ENCODE results near the gene DHRS13.

Gene DHRS13

GRCh38 chr17:28917029-28917428 is 14.2 kb upstream of the DHRS13 start:
- H3K27ac ChIP-seq (ENCODE audit: poor library complexity, severe bottlenecking), result no peak overlapping the region
- TF ChIP-seq CTCF (IDR thresholded peaks at IDR 0.05; ENCODE audit: poor library complexity, severe bottlenecking), result no peak
- no peaks in the 10 kb centered on the region for H3K27me3 ChIP-seq (ENCODE audit: insufficient read depth, poor library complexity, severe bottlenecking)
- peaks cover 2% of the 10 kb centered on the region for H3K9me3 ChIP-seq (ENCODE audit: severe bottlenecking)
- DNase-seq (ENCODE audit: low spot score), result no peak
- peaks cover 99% of the 10 kb centered on the region for H3K36me3 ChIP-seq (ENCODE audit: low read depth)
- ATAC-seq (ENCODE audit: low read depth), result no peak
- H3K4me1 ChIP-seq (ENCODE audit: insufficient read depth, poor library complexity, severe bottlenecking), result no peaks in the 10 kb centered on the region
- no peak overlapping the region for H3K4me3 ChIP-seq (ENCODE audit: severe bottlenecking)

DNA sequence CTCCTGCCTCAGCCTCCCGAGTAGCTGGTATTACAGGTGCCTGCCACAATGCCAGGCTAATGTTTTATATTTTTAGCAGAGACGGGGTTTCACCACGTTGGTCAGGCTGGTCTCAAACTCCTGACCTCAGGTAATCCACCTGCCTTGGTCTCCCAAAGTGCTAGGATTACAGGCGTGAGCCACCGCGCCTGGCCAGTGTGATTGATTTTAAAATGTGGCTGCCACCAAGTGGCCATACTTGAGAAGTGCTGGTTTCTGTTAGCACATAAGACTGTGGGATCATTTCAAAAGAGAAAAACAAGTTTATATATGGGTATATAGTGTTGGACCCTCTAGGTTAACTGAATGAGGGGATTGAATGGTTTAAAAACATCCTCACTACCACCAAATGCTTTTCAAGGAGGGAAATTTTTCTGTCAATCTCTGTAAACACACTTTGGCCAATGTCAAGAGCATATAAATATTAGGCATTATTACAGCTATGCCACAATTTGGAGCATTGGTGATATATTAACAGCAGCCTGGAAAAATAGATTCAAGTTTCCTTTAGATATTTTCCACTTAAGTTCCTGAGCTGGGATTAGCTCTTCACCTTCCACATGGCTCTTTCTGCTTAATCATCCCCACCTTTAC is 13.5 kb upstream of the DHRS13 start:
- DNase-seq (ENCODE audit: low spot score) (no peak), ATAC-seq (ENCODE audit: low read depth) (peak; percentile 58; the same call in 2 of the 3 replicates)
- H3K4me3 ChIP-seq (ENCODE audit: severe bottlenecking), result no peak overlapping the region
- no peaks in the 10 kb centered on the region for H3K4me1 ChIP-seq (ENCODE audit: insufficient read depth, poor library complexity, severe bottlenecking)
- TF ChIP-seq CTCF (IDR thresholded peaks at IDR 0.05; ENCODE audit: poor library complexity, severe bottlenecking), result peak; percentile 78
- H3K27me3 ChIP-seq (ENCODE audit: insufficient read depth, poor library complexity, severe bottlenecking), result no peaks in the 10 kb centered on the region
- peaks cover 2% of the 10 kb centered on the region for H3K9me3 ChIP-seq (ENCODE audit: severe bottlenecking)
- H3K36me3 ChIP-seq (ENCODE audit: low read depth), result peaks cover 99% of the 10 kb centered on the region
- H3K27ac ChIP-seq (ENCODE audit: poor library complexity, severe bottlenecking), result no peak overlapping the region

DNA sequence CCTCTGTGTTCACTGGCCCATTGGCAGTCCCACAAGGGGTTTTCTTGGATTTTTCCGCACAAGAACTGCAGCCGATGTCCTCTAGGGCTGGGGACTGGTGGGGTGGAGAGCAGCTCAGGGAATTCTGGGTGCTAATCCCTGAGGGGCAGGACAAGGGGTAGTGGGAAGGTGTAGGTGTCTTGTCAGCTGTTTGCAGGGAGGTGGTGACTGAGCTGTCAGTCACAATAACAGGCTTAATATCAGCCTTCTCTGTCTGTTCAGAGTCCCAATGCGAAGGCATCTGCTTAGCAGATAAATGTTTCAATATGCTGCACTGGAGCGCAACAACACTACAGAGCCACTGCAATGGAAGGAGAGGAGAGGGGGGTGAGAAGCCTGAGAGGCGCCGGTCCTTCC is 10.1 kb upstream of the DHRS13 start:
- ATAC-seq (ENCODE audit: low read depth), result no peak
- no peak for DNase-seq (ENCODE audit: low spot score)
- H3K36me3 ChIP-seq (ENCODE audit: low read depth), result peaks cover 100% of the 10 kb centered on the region

DNA sequence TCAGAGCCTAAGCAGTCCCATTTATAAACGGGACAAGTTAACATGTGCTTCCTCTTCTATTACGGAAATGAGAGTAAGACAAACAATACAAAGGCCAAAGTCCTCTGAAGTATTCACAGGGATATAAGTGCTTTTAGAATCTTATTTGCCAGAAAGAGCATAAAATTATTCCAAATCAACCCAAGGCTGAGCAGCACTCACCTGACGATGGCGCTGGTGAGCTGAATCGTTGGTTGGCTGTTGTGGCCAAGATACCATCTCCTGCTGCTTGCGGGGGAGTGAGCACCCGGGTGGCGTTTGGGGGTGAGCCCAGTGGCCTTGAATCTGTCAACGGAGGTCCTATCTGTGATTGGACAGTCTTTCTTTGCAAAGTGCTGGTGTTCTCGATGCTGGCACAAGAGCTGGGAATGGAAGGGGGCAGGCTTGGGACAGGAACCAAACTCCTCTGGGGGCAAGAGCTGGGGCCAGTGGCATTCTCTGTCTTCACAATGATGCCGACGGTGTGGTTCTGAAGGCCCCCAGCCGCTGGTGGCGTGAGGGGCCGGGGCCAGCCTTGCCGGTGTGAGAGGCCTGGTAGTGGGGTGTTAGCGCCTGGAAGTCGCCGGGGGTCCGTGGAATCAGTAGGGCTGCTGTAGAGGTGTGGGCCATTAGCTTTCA is 9.5 kb upstream of the DHRS13 start:
- no peak for ATAC-seq (ENCODE audit: low read depth)
- no peak for DNase-seq (ENCODE audit: low spot score)
- Histone ChIP-seq H3K36me3 (ENCODE audit: low read depth) (peaks cover 97% of the 10 kb centered on the region), H3K27me3 (ENCODE audit: insufficient read depth, poor library complexity, severe bottlenecking) (no peaks in the 10 kb centered on the region), H3K4me3 (ENCODE audit: severe bottlenecking) (no peak overlapping the region), H3K4me1 (ENCODE audit: insufficient read depth, poor library complexity, severe bottlenecking) (no peaks in the 10 kb centered on the region), H3K27ac (ENCODE audit: poor library complexity, severe bottlenecking) (no peak overlapping the region), H3K9me3 (ENCODE audit: severe bottlenecking) (peaks cover 2% of the 10 kb centered on the region)
- TF ChIP-seq CTCF (IDR thresholded peaks at IDR 0.05; ENCODE audit: poor library complexity, severe bottlenecking), result peak; percentile 21

More for the DNA sequence above, 10.1 kb upstream of the DHRS13 start:
- Histone ChIP-seq H3K4me3 (ENCODE audit: severe bottlenecking) (no peak overlapping the region), H3K9me3 (ENCODE audit: severe bottlenecking) (peaks cover 2% of the 10 kb centered on the region), H3K4me1 (ENCODE audit: insufficient read depth, poor library complexity, severe bottlenecking) (no peaks in the 10 kb centered on the region), H3K27ac (ENCODE audit: poor library complexity, severe bottlenecking) (no peak overlapping the region), H3K27me3 (ENCODE audit: insufficient read depth, poor library complexity, severe bottlenecking) (no peaks in the 10 kb centered on the region)
- no peak for TF ChIP-seq CTCF (IDR thresholded peaks at IDR 0.05; ENCODE audit: poor library complexity, severe bottlenecking)
